NCI-H774 (cell line): ENCODE measurements around the gene PPFIA3.
"Not testable (repeated sequence)": the region's sequence is repeated elsewhere in the genome, so short reads cannot be mapped to it uniquely, and the experiment has no call there.

Source experiments
- DNase-seq: peaks from one replicate; lab custom pipeline; 2025; lab: John Stamatoyannopoulos, UW

PPFIA3 gene

DNA sequence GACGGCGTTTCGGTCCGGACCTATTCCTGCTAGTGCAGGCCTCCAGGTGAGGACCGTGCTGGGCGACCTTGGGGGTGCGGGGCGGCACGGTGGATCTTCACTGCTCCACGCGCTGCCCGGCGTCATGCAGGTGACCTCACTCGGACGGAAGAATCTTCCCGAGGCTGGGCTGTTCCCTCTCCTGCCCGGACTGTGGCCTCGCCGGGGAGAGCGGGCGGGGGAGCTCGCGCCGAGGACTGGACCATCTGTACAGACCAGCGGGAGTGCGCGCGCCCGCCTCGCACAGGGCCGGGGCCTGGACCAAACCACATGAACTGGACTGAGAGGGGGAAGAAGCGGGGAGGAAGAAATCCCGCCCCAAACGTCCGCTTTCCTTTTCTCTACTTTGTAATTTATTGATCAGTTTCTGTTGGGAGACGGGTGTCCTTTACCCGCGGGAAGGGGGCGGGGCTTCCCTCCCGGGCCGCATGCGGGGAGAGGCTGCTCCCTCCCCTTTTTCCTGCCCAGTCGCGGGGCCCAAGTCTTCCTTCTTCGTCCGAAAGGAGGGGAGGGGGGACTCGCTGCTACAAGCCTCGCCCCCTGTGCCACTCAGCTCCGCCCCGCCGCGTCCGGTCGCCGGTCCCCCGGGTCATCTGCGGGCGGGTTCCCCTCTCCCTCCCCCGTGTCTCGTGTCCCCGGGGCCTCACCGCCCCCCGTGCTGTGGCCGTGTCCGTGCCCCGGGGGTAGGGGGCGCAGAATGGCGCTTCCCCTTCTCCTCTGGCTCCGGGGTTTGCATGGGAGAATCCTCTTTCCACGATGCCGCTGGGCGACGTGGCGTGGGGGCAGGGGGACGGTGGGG lies 31.0 kb downstream of the PPFIA3 start:
- DNase-seq, result peak; percentile 90

- no peak for DNase-seq
Measured at GRCh38 chr19:49150944-49151243, 31.6 kb downstream of the PPFIA3 start.

DNA sequence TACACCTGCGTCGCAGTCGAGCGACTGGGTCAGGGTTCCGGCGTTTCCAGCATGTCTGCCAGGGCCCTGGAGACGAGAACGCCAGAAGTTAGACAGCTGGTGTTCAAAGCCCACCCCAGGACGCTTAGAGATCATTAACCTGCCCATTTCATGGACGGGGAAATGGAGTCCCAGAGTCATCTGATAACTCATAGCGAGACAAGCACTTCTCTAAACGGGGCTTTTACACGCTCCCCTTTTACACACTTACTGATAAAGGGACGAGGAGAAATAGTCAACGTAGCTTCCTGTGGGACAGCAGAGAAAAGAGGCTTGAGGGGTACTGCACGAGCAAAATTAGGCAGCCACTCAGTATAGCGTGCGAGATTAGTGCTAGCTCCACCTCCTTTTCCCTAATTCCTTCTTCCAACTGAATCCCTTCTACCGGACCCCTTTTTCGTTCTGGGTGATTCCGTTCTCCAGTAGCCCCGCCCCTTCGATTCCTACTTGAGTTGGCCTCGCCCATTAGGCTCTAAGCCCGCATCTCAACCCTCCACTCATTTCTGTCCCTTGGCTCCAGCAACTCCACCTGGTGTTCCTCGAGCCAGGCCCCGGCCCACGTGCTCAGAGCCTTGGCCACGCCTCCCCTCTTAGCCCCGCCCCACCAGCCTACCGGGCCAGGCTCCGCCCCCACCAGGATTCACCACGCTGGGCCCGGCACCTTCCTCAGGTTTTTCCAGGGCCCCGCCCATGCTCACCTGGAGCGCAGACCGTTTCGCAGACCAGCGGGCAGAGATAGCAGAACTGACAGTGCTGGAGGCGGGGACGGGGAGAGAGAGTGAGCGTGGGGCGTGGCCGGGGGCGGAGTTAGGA lies 32.1 kb downstream of the PPFIA3 start:
- peak; percentile 81 for DNase-seq

GRCh38 chr19:49152119-49152550 lies 32.8 kb downstream of the PPFIA3 start:
- no peak for DNase-seq

GRCh38 chr19:49153167-49153809 lies 33.9 kb downstream of the PPFIA3 start:
- DNase-seq, result no peak

- DNase-seq, result no peak
Measured at GRCh38 chr19:49154279-49154678, 34.9 kb downstream of the PPFIA3 start.

DNA sequence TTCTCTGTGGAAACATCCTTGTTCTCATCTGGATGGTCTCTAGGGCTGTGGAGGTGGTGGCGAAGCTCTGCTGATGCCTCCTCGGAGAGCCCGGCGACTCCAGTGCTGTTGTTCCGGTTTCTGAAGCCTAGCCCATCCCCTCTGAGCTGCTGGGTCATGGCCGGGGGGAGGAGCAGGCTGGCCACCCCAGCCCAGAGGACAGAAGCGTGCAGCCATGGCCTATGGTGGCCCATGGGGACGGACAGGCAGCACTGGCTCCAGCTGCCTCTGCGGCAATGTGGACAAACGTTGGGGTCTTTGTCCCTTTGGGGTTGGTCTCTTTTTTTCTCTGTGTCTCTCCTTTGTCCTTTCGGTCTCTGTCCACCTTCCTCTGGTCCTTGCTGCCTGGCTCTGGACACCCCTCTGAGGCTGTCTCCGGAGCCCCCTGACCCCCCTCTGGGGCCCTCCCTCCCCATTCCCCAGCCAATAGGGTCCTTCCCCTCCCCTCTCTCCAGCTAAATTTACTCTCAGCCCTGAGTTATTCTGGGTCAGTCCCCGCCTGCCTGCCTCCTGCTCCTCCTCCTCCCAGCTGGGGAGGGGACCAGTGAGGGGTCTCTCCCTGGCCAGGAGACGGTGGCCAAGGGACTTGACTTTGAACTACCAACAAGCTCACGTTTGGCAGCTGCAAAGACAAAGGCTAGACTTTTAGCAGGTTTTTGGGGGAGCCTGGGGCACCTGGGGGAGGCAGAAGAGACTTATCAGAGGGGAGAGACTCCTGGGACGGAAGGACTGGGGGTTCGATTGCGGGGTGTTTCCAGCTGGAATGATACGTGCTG lies 35.9 kb downstream of the PPFIA3 start, which contains the start of gene HRC:
HRC (minus strand) TSS at position 392 of the 815 bp plus-strand sequence; CDS start at position 233, 159 bp downstream.
- DNase-seq, result no peak

DNA sequence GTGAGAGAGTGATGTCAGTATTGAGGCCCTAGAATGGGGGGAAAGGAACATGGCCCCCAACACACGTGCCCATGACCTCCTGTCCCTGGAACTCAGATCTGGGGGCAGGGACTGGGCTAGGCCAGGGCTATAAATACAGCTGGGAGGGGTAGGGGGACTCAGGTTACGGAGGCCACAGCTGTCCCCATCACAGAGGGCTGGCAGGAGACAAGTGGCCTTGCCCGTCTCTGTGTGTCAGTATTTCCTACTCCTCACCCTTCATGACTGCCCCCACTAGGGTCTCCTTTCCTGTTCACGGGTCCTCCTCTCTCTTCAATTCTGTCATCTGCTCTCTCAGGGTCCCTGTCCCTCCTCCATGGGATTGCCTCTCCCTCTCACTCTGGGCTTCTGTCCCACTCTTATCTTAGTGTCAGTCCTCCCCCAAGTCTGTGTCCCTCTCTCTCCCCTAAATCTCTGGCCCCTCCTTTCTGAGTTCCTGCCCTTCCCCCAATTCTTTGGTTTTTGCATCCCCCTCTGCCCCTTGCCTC lies 36.5 kb downstream of the PPFIA3 start:
- no peak for DNase-seq

DNA sequence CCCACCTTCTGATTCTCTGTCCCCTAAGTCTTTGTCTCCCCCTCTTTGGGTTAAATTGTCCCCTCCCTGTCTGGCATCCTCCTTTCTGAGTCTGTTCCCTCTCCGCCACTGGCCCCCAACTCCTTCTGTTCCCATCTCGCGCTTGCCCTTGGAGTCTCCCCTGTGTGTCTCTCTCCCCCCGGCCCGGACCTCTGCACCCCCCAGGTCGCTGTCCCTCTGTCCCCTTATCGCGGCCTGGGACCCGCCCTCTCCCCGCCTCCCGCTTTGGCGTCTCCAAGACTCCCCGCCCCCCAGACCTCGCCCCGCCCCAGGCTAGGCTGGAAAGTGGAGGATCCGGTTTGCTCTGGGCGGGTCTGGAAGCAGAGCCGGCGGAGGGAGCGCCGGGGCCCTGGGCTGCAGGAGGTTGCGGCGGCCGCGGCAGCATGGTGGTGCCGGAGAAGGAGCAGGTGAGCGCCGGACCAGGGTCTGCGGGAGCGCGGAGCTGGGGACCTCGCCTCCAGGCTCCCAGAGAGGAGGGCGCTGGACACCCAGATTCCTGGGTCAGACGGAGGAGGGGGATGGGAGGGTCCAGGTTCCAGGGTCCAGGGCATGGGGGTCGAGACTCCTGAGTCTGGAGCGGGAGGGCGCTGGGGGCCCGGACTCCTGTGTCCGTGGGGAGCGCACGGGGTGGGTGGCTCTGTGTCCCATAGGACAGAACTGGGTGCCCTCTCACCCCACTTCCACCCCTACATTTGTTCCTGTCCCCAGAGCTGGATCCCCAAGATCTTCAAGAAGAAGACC lies 38.3 kb downstream of the PPFIA3 start, which contains the start of gene TRPM4:
TRPM4 (plus strand) TSS at position 348 of the 780 bp plus-strand sequence; CDS start at position 423, 75 bp downstream.
- DNase-seq, result peak; percentile 83

DNA sequence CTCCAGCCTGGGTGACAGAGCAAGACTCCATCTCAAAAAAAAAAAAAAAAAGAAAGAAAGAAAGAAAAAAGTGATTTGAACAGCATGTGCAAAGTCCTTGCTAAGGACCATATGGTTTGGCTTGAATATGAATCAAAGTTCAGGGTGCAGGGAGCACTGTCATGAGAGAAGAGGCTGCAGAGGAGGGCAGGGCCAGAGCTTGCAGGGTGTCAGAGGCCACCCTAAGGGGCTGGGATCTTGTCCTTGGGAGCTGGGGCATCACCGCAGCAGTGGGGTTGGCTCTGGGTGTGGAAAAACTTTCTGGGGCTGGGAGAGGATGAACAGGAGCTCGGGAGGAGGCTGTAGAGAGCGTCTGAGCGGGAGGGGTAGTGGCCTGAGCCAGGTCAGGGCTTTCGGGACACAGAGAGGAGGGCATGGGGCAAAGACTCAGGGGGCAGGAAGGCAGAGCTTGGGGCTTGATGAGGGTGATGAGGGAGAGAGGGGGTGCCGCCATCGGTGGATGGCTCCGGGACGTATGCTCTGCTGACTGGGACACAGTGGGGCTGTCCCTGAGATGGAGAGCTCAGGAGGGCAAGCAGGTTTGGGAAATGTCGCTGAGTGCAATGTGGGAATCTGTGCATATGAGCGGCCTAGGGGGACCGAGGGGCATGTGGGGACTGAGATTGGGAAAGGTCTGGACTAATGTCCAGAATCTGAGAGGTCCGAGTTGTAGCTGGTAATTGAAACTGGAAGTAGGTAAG lies 41.3 kb downstream of the PPFIA3 start:
- DNase-seq, result no peak

DNA sequence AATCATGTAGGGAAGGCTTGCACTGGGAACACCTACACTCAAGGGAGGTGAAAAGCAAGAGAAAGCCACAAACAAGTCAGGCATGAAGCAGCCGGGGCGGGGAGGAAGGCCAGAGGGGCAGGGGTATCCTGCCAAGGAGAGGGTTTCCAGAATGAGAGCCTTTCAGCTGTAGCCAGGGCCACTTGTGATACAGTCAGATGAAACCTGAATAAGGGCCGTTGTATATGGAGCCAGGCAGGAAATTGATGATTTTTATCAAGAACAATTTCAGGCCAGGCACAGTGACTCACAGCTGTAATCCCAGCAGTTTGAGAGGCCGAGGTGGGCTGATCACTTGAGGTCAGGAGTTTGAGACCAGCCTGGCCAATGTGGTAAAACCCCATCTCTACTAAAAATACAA lies 42.6 kb downstream of the PPFIA3 start:
- DNase-seq, result no peak

DNA sequence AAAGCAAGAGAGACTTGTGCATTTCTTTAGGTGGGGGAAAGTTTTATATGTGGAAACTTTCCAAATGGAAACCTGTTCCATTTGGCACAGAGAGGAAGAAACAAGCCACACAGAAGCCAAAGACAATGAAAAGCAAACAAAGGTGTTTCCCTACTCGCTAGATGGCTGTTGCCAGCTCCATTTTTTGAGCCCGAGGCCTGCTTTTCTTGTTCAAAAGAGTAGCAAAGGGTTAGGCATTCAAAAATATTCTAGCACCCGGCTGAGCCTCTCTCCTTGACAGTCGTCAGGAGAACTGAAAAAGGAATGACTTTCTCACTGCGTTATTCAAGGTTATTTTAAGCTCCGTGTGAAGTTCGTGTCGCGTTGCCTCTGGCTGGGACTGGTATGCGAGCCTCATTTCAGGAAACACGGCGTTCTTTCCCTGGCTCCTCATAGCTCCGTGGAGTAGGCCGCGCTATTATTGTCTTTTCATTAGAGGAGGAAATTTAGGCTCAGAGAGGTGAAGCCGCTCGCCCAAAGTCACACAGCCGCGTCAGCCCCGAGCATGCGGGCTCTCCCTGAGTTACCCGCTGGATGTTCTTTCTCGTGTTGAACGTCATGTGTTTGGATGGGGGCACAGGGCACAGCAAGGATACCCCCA lies 45.9 kb downstream of the PPFIA3 start:
- DNase-seq, result peak; percentile 16

DNA sequence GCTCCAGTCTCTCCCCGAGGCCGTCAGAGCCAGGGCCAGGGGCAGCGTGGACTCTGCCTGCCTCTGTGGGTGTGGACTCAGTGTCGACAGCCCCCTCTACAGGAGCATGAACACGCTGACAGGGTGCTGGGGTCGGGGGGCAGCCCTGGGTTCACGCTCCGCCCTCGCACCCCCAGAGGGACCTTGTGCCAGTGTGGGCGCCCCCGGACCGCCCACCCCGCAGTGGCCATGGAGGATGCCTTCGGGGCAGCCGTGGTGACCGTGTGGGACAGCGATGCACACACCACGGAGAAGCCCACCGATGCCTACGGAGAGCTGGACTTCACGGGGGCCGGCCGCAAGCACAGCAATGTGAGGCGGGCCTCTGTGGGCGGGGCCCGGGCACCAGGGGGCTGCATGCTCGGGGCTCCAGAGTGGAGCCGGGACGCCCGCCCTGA lies 46.5 kb downstream of the PPFIA3 start:
- no peak for DNase-seq

DNA sequence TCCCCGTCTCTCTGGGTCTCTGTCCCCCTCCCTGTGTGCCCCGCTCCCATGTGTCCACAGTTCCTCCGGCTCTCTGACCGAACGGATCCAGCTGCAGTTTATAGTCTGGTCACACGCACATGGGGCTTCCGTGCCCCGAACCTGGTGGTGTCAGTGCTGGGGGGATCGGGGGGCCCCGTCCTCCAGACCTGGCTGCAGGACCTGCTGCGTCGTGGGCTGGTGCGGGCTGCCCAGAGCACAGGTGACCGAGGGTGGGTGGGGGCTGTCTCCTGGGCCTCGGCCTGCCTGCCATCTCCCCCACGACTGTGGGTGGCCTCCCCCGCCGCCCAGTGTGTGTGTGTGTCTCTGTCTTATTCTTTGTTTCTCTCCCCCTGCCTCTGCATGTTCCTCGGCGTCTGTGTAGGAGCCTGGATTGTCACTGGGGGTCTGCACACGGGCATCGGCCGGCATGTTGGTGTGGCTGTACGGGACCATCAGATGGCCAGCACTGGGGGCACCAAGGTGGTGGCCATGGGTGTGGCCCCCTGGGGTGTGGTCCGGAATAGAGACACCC lies 48.6 kb downstream of the PPFIA3 start:
- no peak for DNase-seq

GRCh38 chr19:49168421-49168820 lies 49.1 kb downstream of the PPFIA3 start:
- no peak for DNase-seq

GRCh38 chr19:49173198-49173597 lies 53.9 kb downstream of the PPFIA3 start:
- no peak for DNase-seq

DNA sequence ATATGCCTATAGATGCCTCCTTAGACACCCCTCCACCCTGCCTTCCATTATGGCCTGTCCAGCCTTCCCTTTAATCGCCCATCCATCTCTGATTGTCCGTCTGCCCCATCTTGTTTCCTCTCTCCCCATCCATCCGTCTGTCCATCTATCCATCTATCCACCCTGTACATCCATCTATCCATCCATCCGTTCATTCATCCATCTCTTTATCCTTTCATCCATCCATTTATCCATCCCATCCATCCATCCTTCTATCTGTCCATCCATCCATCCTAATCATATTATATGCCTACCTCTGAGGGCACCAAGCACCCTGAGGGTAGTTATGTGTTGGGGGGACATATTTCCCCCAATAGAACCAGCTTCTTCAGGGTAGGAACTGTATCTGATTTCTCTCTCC lies 61.3 kb downstream of the PPFIA3 start:
- no peak for DNase-seq

DNA sequence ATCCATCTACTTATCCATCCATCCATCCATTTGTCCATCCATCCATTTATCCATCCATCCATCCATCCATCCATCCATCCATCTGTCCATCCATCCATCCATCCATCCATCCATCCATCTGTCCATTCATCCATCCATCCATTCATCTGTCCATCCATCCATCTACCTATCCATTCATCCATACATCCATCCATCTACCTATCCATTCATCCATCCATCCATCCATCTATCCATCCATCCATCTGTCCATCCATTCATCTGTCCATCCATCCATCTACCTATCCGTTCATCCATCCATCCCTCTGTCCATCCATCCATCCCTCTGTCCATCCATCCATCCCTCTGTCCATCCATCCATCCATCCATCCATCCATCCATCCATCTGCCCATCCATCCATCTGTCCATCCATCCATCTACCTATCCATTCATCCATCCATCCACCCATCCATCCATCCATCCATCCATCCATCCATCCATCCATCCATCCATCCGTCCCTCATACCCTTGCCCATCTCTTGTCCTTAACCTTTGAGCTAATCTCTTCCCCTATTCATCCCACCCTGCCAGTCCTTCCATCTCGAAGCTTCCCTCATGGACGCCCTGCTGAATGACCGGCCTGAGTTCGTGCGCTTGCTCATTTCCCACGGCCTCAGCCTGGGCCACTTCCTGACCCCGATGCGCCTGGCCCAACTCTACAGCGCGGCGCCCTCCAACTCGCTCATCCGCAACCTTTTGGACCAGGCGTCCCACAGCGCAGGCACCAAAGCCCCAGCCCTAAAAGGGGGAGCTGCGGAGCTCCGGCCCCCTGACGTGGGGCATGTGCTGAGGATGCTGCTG lies 62.9 kb downstream of the PPFIA3 start:
- not testable (repeated sequence) for DNase-seq
